Pancreas (tissue), 10 donors: Measurements from ENCODE around the gene CACNA2D2. TPM values are rescaled to one million over a fixed set of nuclear protein-coding genes. Genes with fewer than 3 reads are reported as not detected.
A peak's percentile ranks its signal among the peaks of the same experiment; 100 is the strongest.

Experiments used
- ATAC-seq, 4 donors: fragments of 200-7000 bp; cut with Tn5 transposase; one replicate each; pipeline versions ENCODE4 v1.8.0 to v1.9.1; 2020; ENCODE audit warnings: mild to moderate bottlenecking in 4 of 4, moderate library complexity in 4 of 4
- DNase-seq, 6 donors: peaks; one replicate each; pipeline ENCODE4 v3.0.0-alpha.2; 2020
- FAIRE-seq: peaks from 2 replicates; lab custom pipeline; 2012; peaks lifted over from hg19 to GRCh38; lab: Jason Lieb, UNC
- H3K27ac ChIP-seq, 4 donors: fragments of 200-600 bp; sonication (generic); 1 replicate in 3 of 4; 2 replicates in 1 of 4; pipeline versions ENCODE4 v1.5.0 to v1.8.0; 2020
- H3K27me3 ChIP-seq, 4 donors: fragments of 200-600 bp; one replicate each; pipeline ENCODE4 v1.8.0; 2021
- H3K36me3 ChIP-seq, 3 donors: fragments of 200-600 bp; sonication (generic) in 1 of 3; one replicate each; pipeline versions ENCODE4 v1.5.0 to v1.8.0; 2020 to 2021
- H3K4me1 ChIP-seq, 3 donors: fragments of 200-600 bp; one replicate each; pipeline ENCODE4 v1.8.0; 2021
- H3K4me3 ChIP-seq, 4 donors: fragments of 200-600 bp; sonication (generic) in 2 of 4; one replicate each; pipeline versions ENCODE4 v1.5.0 to v1.8.0; 2020 to 2021
- H3K9me3 ChIP-seq, 4 donors: fragments of 200-600 bp; one replicate each; pipeline ENCODE4 v1.8.0; 2021
- CTCF ChIP-seq, 4 donors: fragments of 200-600 bp; sonication (generic) in 3 of 4; IDR thresholded peaks; one replicate each; pipeline versions ENCODE4 v1.5.0 to v1.8.0; 2021; ENCODE audit warnings: antibody characterized with exemption in 4 of 4
- WGBS, 2 donors: extraction: QIAGEN DNeasy Blood & Tissue Kit; methylation state at CpG; one replicate each; pipeline ENCODE4 v1.1.7; 2013; 5-methylcytosine and 5-hydroxymethylcytosine counted together
- intact Hi-C, 3 donors: fragments of 100-400 bp; cut with DNase I; formaldehyde crosslinking; loops; one replicate each; pipeline versions ENCODE4 v1.11.1 to v1.14.2; 2022
- polyA plus RNA-seq, 2 donors: library from polyadenylated mRNA; stranded (reverse); fragments of 200-250 nt; gene quantifications; one replicate each; pipeline ENCODE4 v1.2.3, GENCODE V29; 2013
- total RNA-seq, 6 donors: library from RNA; stranded (reverse); fragmentation: NEBNext Ultra II Directional in 4 of 6; extraction: Animal tissue kit (Norgen Biotek cat#: 25700) in 4 of 6; gene quantifications; one replicate each; pipeline versions ENCODE4 v1.2.1 to v1.2.4, GENCODE V29; 2021 to 2023
- donor health status: healthy with polysubstance abuse.
- donor health status: DM: no; HTN: no; CAD: no; lungs with moderate emphysema.
- donor health status: DM: no; HTN: no; CAD: no.
- donor health status: control.
- donor health status: control.
- donor health status: Bipolar disorder and iron deficiency.
- donor health status: DM: yes; HTN: yes; CAD: no.
- donor health status: DM: no; HTN: no; CAD: no.
- donor health status: DM: no; HTN: no; CAD: no.
- donor health status: DM: yes; HTN: yes; CAD: no.

CACNA2D2 gene
- total and polyA plus RNA-seq, 8 donors, result 1.1 to 19.5 (median 3.3) TPM

GRCh38 chr3:50550079-50550736 lies 46.8 kb upstream of the CACNA2D2 start:
- peak in 4 of 6 donors; percentile 23 to 78 (median 61) for DNase-seq
- 30 to 33% methylated on average over 13 of the region's 13 CpGs for WGBS, 2 donors
- Histone ChIP-seq H3K4me1 (no peaks in the 10 kb centered on the region), H3K36me3 (no peaks in the 10 kb centered on the region), H3K27ac (no peak overlapping the region), H3K4me3 (no peak overlapping the region), H3K27me3 (no peaks in the 10 kb centered on the region), H3K9me3 (no peaks in the 10 kb centered on the region)
- no peak for FAIRE-seq
- intact Hi-C loops, result loop anchor here in 1 of 3 donors (10.0 kb wide), 1 partner anchor 205 kb away; the partner anchor contains the start of genes RASSF1 and ZMYND10
- peak; percentile 57 to 72 (median 64) for TF ChIP-seq CTCF (IDR thresholded peaks at IDR 0.05)
- peak; percentile 53 to 79 (median 72) for ATAC-seq

DNA sequence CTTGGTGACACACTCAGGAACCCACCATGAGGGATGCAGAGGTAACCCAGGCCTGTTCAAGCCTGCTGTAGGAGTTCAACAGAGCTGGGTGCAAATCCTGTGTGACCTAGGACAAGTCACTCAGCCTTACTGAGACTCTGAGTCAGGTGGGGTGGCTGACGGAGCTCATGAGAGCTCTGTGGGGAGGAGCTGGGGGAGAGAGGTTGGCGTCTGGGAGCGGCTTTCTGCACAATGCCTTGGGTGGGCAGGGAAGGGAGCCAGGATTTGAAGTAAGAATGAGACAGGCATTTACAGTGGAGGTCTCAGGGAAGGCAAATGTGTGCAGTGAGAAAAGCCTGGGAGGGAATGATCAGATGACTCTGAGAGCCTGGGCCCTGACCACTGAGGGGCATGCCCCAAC lies 45.8 kb upstream of the CACNA2D2 start:
- no peaks in the 10 kb centered on the region for H3K36me3 ChIP-seq
- ATAC-seq (no peak), FAIRE-seq (no peak), DNase-seq (no peak)
- intact Hi-C loops, result loop anchor here in 2 of 3 donors (5.0 to 10.0 kb wide), 2 partner anchors 112 to 114 kb away; no protein-coding TSS in a partner anchor
- H3K27ac ChIP-seq, result no peak overlapping the region
- no peaks in the 10 kb centered on the region for H3K9me3 ChIP-seq
- WGBS, 2 donors, result 90 to 95% methylated on average over 3 of the region's 3 CpGs
- H3K4me3 ChIP-seq, result no peak overlapping the region
- no peaks in the 10 kb centered on the region for H3K27me3 ChIP-seq
- H3K4me1 ChIP-seq, result no peaks in the 10 kb centered on the region
- no peak for TF ChIP-seq CTCF (IDR thresholded peaks at IDR 0.05)

- intact Hi-C loops, result loop anchor here in 2 of 3 donors (5.0 to 10.0 kb wide), 2 partner anchors 108 to 111 kb away; no protein-coding TSS in a partner anchor
- Histone ChIP-seq H3K4me1 (no peaks in the 10 kb centered on the region), H3K27ac (no peak overlapping the region), H3K36me3 (no peaks in the 10 kb centered on the region), H3K27me3 (no peaks in the 10 kb centered on the region), H3K9me3 (no peaks in the 10 kb centered on the region), H3K4me3 (no peak overlapping the region)
- ATAC-seq (no peak), FAIRE-seq (no peak), DNase-seq (no peak)
- no peak for TF ChIP-seq CTCF (IDR thresholded peaks at IDR 0.05)
- whole genome bisulfite sequencing, 2 donors, result 31 to 61% methylated on average over 1 of the region's 1 CpG
These were observed 42.3 kb upstream of the CACNA2D2 start for GRCh38 chr3:50545781-50546180.

DNA sequence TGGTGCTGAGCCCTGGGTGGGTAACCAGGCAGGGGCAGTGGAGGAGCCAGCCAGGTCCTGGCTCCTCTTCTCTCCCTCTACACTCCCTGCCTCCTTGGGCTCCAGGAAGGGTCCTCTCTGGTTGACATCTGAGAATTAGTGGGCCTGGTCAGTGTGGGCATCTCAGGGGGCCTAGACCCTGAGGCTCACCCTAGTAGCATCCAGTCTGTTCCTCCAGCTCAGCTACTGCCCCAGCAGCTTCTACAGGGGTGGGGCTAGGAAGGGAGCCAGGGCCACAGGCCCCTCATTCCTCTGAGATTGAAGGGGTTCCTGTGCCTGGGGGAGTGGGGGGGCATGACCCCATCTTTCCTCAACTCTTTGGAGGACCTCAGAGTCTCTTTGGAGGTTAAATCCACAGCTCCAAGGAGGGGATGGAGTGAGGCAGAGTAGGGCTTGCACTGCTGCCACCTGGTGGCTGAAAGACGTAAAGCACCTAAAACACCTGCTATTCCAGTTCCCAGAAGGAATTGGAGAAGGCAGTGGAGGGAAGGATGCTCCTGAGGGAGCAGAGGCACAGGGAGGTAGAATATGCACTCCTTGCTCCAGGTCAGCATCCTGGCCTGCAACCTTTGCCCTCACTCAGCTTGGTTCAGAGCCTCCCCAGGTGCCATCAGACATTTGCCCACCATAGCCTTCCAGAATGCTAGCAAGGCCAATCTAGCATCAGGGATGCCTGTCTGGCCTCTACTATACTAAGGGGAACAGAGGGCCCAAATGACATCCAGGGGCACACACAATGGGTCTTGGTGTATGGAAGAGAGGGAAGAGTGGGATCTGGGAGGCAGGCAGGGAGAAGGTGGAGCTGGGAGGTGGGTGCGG lies 39.0 kb upstream of the CACNA2D2 start:
- Histone ChIP-seq H3K36me3 (no peaks in the 10 kb centered on the region), H3K9me3 (no peaks in the 10 kb centered on the region), H3K4me3 (no peak overlapping the region), H3K27me3 (no peaks in the 10 kb centered on the region), H3K4me1 (no peaks in the 10 kb centered on the region), H3K27ac (no peak overlapping the region)
- intact Hi-C loops, result loop anchor here in 2 of 3 donors (5.0 to 10.0 kb wide), 2 partner anchors 108 to 195 kb away; partner anchors contain the start of gene ZMYND10 (in 1 of the 2)
- WGBS, 2 donors, result 50% methylated on average over 2 of the region's 2 CpGs
- DNase-seq, result peak in 5 of 6 donors; percentile 36 to 84 (median 72)
- peak; percentile 63 to 89 (median 88) for TF ChIP-seq CTCF (IDR thresholded peaks at IDR 0.05)
- peak; percentile 81 to 95 (median 91) for ATAC-seq
- FAIRE-seq, result no peak
